ENCODE measurements around the gene CCNI.
"Not testable (repeated sequence)": the region's sequence is repeated elsewhere in the genome, so short reads cannot be mapped to it uniquely, and the experiment has no call there.

Gene CCNI

DNA sequence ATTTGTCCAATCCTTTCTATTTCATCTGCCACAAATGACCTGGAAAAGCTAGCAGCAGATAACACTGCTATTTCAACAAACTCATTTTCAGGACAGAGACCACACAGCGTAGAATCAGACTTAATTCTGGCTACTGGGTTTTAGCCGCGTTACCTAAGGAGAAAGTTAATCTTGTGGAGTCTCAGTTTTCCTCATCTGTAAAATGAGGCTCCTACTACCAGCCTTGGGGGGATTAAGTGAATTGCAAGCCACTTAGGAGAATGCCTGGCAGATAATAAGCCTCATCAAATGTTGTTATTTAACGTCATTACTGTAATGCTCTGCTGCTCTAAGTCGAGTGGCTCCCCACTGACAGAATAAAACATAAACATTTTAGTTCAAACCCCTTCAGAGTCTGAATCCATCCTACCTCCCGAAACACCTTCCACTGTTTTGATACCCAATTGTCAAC, 1.4 kb downstream of the CCNI start:
- no peaks in the 10 kb centered on the region for H3K27me3 Mint-ChIP-seq (ENCODE audit: low read depth)
- H3K9me3 Mint-ChIP-seq = no peaks in the 10 kb centered on the region
- H3K36me3 Mint-ChIP-seq (ENCODE audit: low read depth) = peaks cover 19% of the 10 kb centered on the region
- H3K4me1 Mint-ChIP-seq (ENCODE audit: low read depth) = peaks cover 35% of the 10 kb centered on the region
- H3K4me3 Mint-ChIP-seq = no peak overlapping the region
- H3K27ac Mint-ChIP-seq = no peak overlapping the region
- DNase-seq (ENCODE audit: low spot score) = no peak

DNA sequence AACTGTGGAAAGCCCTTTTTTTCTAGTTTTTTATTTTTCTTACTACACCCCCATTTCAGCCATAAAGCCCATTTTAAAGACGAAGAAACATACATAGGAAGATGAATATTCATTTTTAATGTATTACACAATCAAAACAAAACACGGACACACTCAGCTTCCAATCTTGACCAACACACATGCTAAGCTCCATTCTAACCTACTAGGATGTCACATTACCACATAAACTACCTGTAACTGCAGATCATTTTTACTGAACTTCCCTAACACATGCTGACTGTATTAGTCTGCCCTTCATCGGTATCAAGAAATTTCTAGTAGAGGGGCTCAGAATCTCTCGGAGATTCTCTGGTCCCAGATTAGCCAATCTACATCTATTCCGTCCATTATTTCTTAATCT, 1.8 kb downstream of the CCNI start:
- H3K4me1 Mint-ChIP-seq (ENCODE audit: low read depth) = peaks cover 32% of the 10 kb centered on the region

GRCh38 chr4:77073106-77073809, 2.5 kb downstream of the CCNI start:
- DNase-seq (ENCODE audit: low spot score) = no peak
- no peaks in the 10 kb centered on the region for H3K27me3 Mint-ChIP-seq (ENCODE audit: low read depth)
- H3K9me3 Mint-ChIP-seq = no peaks in the 10 kb centered on the region
- peaks cover 35% of the 10 kb centered on the region for H3K4me1 Mint-ChIP-seq (ENCODE audit: low read depth)
- H3K27ac Mint-ChIP-seq = no peak overlapping the region
- no peak overlapping the region for H3K4me3 Mint-ChIP-seq
- H3K36me3 Mint-ChIP-seq (ENCODE audit: low read depth) = peaks cover 20% of the 10 kb centered on the region

More for the DNA sequence above, 1.8 kb downstream of the CCNI start:
- no peaks in the 10 kb centered on the region for H3K27me3 Mint-ChIP-seq (ENCODE audit: low read depth)
- no peaks in the 10 kb centered on the region for H3K9me3 Mint-ChIP-seq
- DNase-seq (ENCODE audit: low spot score) = no peak
- no peak overlapping the region for H3K27ac Mint-ChIP-seq
- no peak overlapping the region for H3K4me3 Mint-ChIP-seq
- H3K36me3 Mint-ChIP-seq (ENCODE audit: low read depth) = peaks cover 16% of the 10 kb centered on the region

- peaks cover 20% of the 10 kb centered on the region for H3K36me3 Mint-ChIP-seq (ENCODE audit: low read depth)
Measured at GRCh38 chr4:77072195-77072753, 3.5 kb downstream of the CCNI start.

GRCh38 chr4:77069514-77069913, 6.3 kb downstream of the CCNI start:
- not testable (repeated sequence) for H3K27me3 Mint-ChIP-seq (ENCODE audit: low read depth); DNase-seq (ENCODE audit: low spot score); H3K4me3 Mint-ChIP-seq; H3K9me3 Mint-ChIP-seq
- peak overlapping the region; percentile 9 for H3K27ac Mint-ChIP-seq
- H3K36me3 Mint-ChIP-seq (ENCODE audit: low read depth) = peaks cover 29% of the 10 kb centered on the region
- H3K4me1 Mint-ChIP-seq (ENCODE audit: low read depth) = peaks cover 26% of the 10 kb centered on the region

More at GRCh38 chr4:77072195-77072753, 3.5 kb downstream of the CCNI start:
- Mint-ChIP-seq H3K4me1 (ENCODE audit: low read depth) (peaks cover 27% of the 10 kb centered on the region), H3K4me3 (peak overlapping the region; percentile 39), H3K9me3 (no peaks in the 10 kb centered on the region), H3K27ac (no peak overlapping the region), H3K27me3 (ENCODE audit: low read depth) (no peaks in the 10 kb centered on the region)
- no peak for DNase-seq (ENCODE audit: low spot score)

DNA sequence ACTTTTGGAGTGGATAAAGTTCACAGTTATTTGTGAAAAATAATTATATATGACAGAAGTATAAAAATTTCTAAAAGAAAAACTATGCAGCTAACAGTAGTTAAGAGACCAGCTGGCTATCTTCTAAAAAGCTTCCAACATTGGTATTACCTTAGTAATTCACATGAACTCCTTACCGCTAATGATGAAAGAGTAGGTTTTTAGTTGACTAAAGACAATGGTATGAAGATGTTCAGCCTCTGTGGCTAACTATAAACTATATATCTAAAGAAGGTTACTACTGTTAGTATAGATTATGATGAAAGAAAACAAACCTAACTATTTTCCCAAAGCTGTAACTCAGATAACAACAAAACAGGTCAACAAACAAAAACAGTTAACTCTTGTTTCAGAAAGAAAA, 10.4 kb downstream of the CCNI start:
- no peak overlapping the region for H3K27ac Mint-ChIP-seq
- H3K4me3 Mint-ChIP-seq = no peak overlapping the region
- peaks cover 44% of the 10 kb centered on the region for H3K36me3 Mint-ChIP-seq (ENCODE audit: low read depth)
- no peak for DNase-seq (ENCODE audit: low spot score)
- H3K4me1 Mint-ChIP-seq (ENCODE audit: low read depth) = peaks cover 11% of the 10 kb centered on the region
- no peaks in the 10 kb centered on the region for H3K9me3 Mint-ChIP-seq
- H3K27me3 Mint-ChIP-seq (ENCODE audit: low read depth) = no peaks in the 10 kb centered on the region

- DNase-seq (ENCODE audit: low spot score) = no peak
- Mint-ChIP-seq H3K4me3 (no peak overlapping the region), H3K27me3 (ENCODE audit: low read depth) (no peaks in the 10 kb centered on the region), H3K4me1 (ENCODE audit: low read depth) (peaks cover 9% of the 10 kb centered on the region), H3K27ac (no peak overlapping the region), H3K9me3 (no peaks in the 10 kb centered on the region), H3K36me3 (ENCODE audit: low read depth) (peaks cover 49% of the 10 kb centered on the region)
Measured at GRCh38 chr4:77062856-77063255, 12.9 kb downstream of the CCNI start.

DNA sequence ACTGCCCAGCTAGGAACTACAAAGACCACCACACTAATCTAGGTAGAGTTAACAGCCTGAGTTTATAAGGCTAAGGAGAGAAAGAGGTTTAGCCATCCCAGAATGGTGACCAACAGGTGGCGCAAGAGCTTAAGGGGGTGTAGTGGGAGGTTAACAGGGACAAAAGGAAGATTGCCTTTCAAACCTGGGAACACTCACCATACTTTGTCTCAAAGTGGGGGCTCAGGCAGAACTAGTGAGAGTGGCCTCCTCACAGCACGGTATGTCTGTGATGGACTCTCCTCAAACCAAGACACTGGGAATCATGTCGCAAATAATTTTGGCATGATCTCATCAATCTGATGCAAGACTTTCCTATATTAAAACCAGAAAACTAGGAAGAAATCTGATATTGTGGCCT, 23.4 kb downstream of the CCNI start:
- Mint-ChIP-seq H3K4me1 (ENCODE audit: low read depth) (peaks cover 4% of the 10 kb centered on the region), H3K9me3 (no peaks in the 10 kb centered on the region), H3K36me3 (ENCODE audit: low read depth) (peaks cover 60% of the 10 kb centered on the region), H3K27ac (no peak overlapping the region), H3K4me3 (no peak overlapping the region), H3K27me3 (ENCODE audit: low read depth) (no peaks in the 10 kb centered on the region)
- DNase-seq (ENCODE audit: low spot score) = no peak

GRCh38 chr4:77050962-77051361, 24.8 kb downstream of the CCNI start:
- no peak overlapping the region for H3K4me3 Mint-ChIP-seq
- H3K27ac Mint-ChIP-seq = no peak overlapping the region
- no peak for DNase-seq (ENCODE audit: low spot score)
- H3K36me3 Mint-ChIP-seq (ENCODE audit: low read depth) = peaks cover 59% of the 10 kb centered on the region
- H3K27me3 Mint-ChIP-seq (ENCODE audit: low read depth) = no peaks in the 10 kb centered on the region
- no peaks in the 10 kb centered on the region for H3K9me3 Mint-ChIP-seq
- H3K4me1 Mint-ChIP-seq (ENCODE audit: low read depth) = peaks cover 2% of the 10 kb centered on the region

- DNase-seq (ENCODE audit: low spot score) = no peak
- no peaks in the 10 kb centered on the region for H3K27me3 Mint-ChIP-seq (ENCODE audit: low read depth)
- no peak overlapping the region for H3K27ac Mint-ChIP-seq
- no peak overlapping the region for H3K4me3 Mint-ChIP-seq
- H3K36me3 Mint-ChIP-seq (ENCODE audit: low read depth) = peaks cover 38% of the 10 kb centered on the region
- peaks cover 3% of the 10 kb centered on the region for H3K4me1 Mint-ChIP-seq (ENCODE audit: low read depth)
- H3K9me3 Mint-ChIP-seq = no peaks in the 10 kb centered on the region
Measured at GRCh38 chr4:77047037-77047436, 28.8 kb downstream of the CCNI start.

DNA sequence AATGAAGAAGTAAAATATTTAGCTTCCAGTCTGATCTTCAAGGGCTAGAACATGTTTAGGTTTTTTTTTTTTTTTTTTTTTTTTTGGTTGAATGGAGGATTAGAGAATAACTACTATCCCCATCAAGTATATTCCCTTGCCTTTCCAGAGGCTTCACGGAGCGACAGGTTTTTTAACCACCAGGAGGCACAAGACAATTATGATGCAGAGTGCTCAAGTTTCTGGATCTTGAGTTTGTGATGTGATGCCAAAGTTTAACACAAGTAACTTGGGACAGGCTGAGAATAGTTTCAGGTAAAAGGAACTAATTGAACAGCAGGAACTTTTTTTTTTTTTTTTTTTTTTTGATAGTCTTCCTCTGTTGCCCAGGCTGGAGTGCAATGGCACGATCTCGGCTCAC, 30.3 kb downstream of the CCNI start:
- peaks cover 30% of the 10 kb centered on the region for H3K36me3 Mint-ChIP-seq (ENCODE audit: low read depth)
- H3K27me3 Mint-ChIP-seq (ENCODE audit: low read depth) = no peaks in the 10 kb centered on the region
- H3K9me3 Mint-ChIP-seq = no peaks in the 10 kb centered on the region
- H3K4me3 Mint-ChIP-seq = no peak overlapping the region
- H3K4me1 Mint-ChIP-seq (ENCODE audit: low read depth) = peaks cover 3% of the 10 kb centered on the region
- no peak for DNase-seq (ENCODE audit: low spot score)
- H3K27ac Mint-ChIP-seq = no peak overlapping the region

GRCh38 chr4:77044461-77045150, 31.2 kb downstream of the CCNI start:
- peaks cover 29% of the 10 kb centered on the region for H3K36me3 Mint-ChIP-seq (ENCODE audit: low read depth)
- peaks cover 2% of the 10 kb centered on the region for H3K4me1 Mint-ChIP-seq (ENCODE audit: low read depth)
- no peak overlapping the region for H3K27ac Mint-ChIP-seq
- peaks cover 6% of the 10 kb centered on the region for H3K27me3 Mint-ChIP-seq (ENCODE audit: low read depth)
- H3K9me3 Mint-ChIP-seq = no peaks in the 10 kb centered on the region
- DNase-seq (ENCODE audit: low spot score) = no peak
- H3K4me3 Mint-ChIP-seq = no peak overlapping the region

GRCh38 chr4:77043507-77044136, 32.2 kb downstream of the CCNI start:
- H3K27me3 Mint-ChIP-seq (ENCODE audit: low read depth) = peaks cover 12% of the 10 kb centered on the region
- no peak overlapping the region for H3K4me3 Mint-ChIP-seq
- peaks cover 36% of the 10 kb centered on the region for H3K36me3 Mint-ChIP-seq (ENCODE audit: low read depth)
- no peaks in the 10 kb centered on the region for H3K9me3 Mint-ChIP-seq
- H3K4me1 Mint-ChIP-seq (ENCODE audit: low read depth) = peaks cover 2% of the 10 kb centered on the region
- no peak overlapping the region for H3K27ac Mint-ChIP-seq
- no peak for DNase-seq (ENCODE audit: low spot score)
